Measurements from ENCODE around the gene MRPL4.
"Not testable (repeated sequence)": the region's sequence is repeated elsewhere in the genome, so short reads cannot be mapped to it uniquely, and the experiment has no call there.

Gene MRPL4

GRCh38 chr19:10268071-10268470 is 16.1 kb downstream of the MRPL4 start:
- DNase-seq, result no peak

DNA sequence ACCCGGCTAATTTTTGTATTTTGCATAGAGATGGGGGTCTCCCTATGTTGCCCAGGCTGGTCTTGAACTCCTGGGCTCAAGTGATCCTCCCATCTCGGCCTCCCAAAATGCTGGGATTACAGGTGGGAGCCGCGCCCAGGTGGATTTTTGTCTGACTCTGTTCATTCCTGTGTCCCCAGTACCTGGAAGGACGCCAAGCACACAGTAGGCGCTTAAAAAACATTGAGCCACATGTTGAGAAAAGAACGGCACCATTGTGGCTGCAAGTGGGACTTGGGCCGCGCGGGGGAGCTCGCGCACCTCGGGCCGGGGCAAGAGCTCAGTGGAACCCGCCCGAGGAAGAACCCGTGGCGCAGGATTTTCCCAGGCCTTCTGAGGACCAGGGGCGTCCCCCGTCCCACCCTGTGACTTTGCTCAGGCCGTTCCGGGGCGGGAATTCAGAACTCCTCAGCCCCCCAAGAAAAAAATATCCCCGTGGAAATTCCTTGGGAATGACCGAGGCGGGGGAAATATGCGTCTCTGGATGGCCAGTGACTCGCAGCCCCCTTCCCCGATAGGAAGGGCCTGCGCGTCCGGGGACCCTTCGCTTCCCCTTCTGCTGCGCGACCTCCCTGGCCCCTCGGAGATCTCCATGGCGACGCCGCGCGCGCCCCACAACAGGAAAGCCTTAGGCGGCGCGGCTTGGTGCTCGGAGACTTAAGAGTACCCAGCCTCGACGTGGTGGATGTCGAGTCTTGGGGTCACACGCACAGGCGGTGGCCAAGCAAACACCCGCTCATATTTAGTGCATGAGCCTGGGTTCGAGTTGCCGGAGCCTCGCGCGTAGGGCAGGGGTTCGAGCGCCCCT is 17.5 kb downstream of the MRPL4 start:
- DNase-seq, result peak; percentile 57

GRCh38 chr19:10270180-10270615 is 18.2 kb downstream of the MRPL4 start:
- DNase-seq, result no peak

DNA sequence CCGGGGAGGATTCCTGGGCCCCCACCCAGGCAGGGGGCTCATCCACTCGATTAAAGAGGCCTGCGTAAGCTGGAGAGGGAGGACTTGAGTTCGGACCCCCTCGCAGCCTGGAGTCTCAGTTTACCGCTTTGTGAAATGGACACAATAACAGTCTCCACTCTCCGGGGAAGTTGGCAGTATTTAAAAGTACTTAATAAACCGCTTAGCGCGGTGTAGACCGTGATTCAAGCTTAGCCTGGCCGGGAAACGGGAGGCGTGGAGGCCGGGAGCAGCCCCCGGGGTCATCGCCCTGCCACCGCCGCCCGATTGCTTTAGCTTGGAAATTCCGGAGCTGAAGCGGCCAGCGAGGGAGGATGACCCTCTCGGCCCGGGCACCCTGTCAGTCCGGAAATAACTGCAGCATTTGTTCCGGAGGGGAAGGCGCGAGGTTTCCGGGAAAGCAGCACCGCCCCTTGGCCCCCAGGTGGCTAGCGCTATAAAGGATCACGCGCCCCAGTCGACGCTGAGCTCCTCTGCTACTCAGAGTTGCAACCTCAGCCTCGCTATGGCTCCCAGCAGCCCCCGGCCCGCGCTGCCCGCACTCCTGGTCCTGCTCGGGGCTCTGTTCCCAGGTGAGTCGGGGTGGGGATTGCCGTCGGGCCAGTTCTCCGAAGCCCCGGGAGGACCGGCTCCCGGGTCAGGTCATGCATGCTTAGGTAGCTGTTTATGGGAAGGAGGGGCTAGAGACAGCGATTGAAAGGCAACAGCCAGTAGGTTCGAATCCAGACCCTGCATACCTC is 18.8 kb downstream of the MRPL4 start, which contains the start of gene ICAM1:
Gene ICAM1 (plus strand): TSS at position 505 of the 779 bp plus-strand sequence. CDS start 40 bp downstream, at position 545.
- peak; percentile 5 for DNase-seq

DNA sequence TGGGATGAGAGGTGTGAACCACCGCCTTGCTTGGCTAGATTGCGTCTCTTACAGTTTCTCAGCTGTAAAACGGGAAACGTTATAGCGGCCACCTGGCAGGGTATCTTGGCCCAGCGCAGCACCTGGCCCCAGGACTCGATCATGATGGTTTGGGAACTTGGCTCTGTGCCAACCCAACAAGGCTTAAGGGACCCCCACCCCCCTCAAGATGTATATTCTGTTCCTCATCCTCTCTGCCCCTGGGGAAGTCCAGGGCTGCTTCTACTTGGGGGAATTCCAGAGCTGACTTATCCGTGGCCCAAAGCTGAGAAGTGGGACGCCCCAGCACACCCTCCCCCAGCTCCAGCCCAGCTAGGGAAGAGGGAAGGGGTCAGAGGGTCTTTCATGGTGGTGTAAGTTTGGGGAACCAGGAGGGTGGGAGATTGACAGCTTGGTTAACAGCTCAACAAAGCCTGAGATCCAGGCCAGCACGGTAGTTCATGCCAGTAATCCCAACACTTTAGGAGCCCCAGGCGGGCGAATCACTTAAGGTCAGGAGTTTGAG is 19.6 kb downstream of the MRPL4 start:
- DNase-seq, result no peak

DNA sequence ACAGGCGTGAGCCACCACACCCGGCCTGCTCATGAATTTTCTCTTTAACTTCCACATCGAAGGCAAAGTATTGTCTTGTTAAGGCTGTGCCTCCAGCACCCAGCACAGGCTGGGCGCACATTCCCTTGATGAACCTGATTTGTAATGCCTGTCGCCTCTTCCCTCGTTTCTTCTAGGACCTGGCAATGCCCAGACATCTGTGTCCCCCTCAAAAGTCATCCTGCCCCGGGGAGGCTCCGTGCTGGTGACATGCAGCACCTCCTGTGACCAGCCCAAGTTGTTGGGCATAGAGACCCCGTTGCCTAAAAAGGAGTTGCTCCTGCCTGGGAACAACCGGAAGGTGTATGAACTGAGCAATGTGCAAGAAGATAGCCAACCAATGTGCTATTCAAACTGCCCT is 22.6 kb downstream of the MRPL4 start:
- DNase-seq, result no peak

DNA sequence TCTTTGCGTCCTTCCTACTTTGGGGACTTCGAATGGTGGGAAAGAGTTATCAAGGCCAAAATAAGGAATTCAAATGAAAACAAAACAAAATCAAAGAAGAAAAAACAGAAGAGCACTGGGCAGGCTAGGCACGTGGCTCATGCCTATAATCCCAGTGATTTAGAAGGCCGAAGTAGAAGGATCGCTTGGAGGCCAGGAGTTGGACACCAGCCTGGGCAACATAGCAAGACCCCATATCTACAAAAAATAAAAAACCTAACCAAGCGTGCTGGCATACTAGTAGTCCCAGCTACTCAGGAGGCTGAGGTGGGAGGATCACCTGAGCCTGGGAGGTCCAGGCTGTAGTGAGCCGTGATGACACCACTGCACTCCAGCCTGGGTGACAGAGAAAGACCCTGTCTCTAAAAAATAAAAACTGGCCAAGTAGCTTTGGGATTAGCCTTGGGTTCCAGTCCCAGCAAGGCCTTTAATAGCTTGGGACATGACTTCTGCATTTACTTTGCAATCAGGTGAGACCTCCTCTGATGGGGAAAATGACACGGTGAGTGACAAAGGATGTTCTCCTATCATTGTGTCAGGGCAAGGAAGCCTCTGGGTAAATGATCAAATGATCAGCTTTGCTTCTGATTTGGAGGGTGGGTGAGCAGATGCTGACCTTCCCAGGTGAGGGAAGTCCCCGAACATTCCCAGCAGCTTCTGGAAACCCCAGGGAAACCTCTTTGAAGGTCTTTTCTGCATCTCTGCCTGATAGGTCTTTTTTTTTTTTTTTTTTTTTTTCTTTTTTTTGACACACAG is 26.0 kb downstream of the MRPL4 start:
- DNase-seq, result no peak

- DNase-seq, result no peak
These were observed 26.9 kb downstream of the MRPL4 start for GRCh38 chr19:10278935-10279334.

GRCh38 chr19:10279737-10280442 is 27.9 kb downstream of the MRPL4 start:
- DNase-seq, result no peak

DNA sequence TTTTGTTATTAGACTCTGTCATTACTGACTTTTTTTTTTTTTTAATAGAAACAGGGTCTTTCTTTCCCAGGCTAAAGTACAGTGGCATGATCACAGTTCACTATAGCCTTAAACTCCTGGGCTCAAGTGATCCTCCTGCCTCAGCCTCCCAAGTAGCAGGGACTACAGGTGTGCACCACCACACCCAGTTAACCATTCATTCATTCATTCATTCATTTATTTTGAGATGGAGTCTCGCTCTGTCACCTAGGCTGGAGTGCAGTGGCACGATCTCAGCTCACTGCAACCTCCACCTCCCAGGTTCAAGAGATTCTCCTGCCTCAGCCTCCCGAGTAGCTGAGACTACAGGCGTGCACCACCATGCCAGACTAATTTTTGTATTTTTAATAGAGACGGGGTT is 30.0 kb downstream of the MRPL4 start:
- DNase-seq, result not testable (repeated sequence)

DNA sequence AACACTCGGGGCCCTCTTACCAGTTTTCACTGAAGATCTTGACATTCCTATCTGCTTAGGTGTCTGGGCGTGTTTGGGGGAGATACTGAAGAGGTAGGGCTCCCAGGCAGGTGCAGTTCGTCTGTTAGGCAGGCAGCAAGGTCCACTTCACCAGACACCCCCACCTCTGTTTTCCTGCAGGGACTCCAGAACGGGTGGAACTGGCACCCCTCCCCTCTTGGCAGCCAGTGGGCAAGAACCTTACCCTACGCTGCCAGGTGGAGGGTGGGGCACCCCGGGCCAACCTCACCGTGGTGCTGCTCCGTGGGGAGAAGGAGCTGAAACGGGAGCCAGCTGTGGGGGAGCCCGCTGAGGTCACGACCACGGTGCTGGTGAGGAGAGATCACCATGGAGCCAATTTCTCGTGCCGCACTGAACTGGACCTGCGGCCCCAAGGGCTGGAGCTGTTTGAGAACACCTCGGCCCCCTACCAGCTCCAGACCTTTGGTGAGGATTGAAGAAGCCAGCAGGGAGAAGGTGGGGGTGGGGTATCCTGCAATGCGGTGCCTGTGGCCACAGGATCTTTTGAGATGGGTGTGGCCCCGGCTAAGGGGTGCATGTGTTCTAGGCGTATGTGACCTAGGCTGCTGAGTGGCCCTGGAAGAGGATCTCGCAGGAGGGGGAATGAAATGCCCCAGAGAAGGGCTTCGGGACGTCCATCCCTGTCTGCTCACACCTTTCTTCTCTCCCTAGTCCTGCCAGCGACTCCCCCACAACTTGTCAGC is 31.5 kb downstream of the MRPL4 start:
- no peak for DNase-seq

- DNase-seq, result no peak
These were observed 32.3 kb downstream of the MRPL4 start for GRCh38 chr19:10284065-10284959.

DNA sequence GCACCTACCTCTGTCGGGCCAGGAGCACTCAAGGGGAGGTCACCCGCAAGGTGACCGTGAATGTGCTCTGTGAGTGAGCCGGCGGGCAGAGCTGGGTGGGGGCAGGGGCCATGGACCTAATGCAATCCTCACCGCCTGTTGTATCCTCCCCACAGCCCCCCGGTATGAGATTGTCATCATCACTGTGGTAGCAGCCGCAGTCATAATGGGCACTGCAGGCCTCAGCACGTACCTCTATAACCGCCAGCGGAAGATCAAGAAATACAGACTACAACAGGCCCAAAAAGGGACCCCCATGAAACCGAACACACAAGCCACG is 32.9 kb downstream of the MRPL4 start:
- no peak for DNase-seq

GRCh38 chr19:10285393-10285792 is 33.4 kb downstream of the MRPL4 start:
- no peak for DNase-seq

- peak; percentile 74 for DNase-seq
These were observed 35.1 kb downstream of the MRPL4 start, which contains the start of gene ICAM4 for GRCh38 chr19:10286803-10287737. Gene ICAM4, plus strand, starts transcription at chr19:10286955. Its CDS starts 58 bp downstream, at chr19:10287013.

DNA sequence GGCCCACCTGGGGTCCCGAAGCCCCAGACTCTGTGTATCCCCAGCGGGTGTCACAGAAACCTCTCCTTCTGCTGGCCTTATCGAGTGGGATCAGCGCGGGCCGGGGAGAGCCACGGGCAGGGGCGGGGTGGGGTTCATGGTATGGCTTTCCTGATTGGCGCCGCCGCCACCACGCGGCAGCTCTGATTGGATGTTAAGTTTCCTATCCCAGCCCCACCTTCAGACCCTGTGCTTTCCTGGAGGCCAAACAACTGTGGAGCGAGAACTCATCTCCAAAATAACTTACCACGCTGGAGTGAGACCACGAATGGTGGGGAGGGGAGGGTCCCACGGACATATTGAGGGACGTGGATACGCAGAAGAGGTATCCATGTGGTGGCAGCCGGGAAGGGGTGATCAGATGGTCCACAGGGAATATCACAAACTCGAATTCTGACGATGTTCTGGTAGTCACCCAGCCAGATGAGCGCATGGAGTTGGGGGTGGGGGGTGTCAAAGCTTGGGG is 36.7 kb downstream of the MRPL4 start:
- DNase-seq, result peak; percentile 33

- DNase-seq, result peak; percentile 84
These were observed 37.3 kb downstream of the MRPL4 start for GRCh38 chr19:10289167-10289835.

GRCh38 chr19:10289836-10290356 is 37.9 kb downstream of the MRPL4 start, which contains the start of gene ICAM5:
Gene ICAM5, plus strand, starts transcription at chr19:10289952. Its CDS starts 92 bp downstream, at chr19:10290044.
- no peak for DNase-seq
